Memory B cell (primary cell): ENCODE measurements around the gene LRRC32.

Experiments
- ATAC-seq: fragments of 150-1000 bp; cut with Tn5 transposase; 2 replicates; pipeline ENCODE4 v1.10.0; 2021; ENCODE audit warnings: low read depth, mild to moderate bottlenecking, moderate library complexity
- DNase-seq, 2 donors: peaks; one replicate each; pipeline ENCODE4 v3.0.0; 2022; ENCODE audit warnings: low spot score in 2 of 2
- H3K27ac Mint-ChIP-seq: one replicate; pipeline ENCODE4 v1.8.0; 2022; ENCODE audit warnings: mild to moderate bottlenecking, moderate library complexity, mixed read lengths
- H3K27me3 Mint-ChIP-seq: one replicate; pipeline ENCODE4 v1.8.0; 2022; ENCODE audit warnings: mixed read lengths
- H3K36me3 Mint-ChIP-seq: one replicate; pipeline ENCODE4 v1.8.0; 2022; ENCODE audit warnings: mild to moderate bottlenecking, mixed read lengths
- H3K4me1 Mint-ChIP-seq: one replicate; pipeline ENCODE4 v1.8.0; 2022; ENCODE audit warnings: mixed read lengths
- H3K4me3 Mint-ChIP-seq: one replicate; pipeline ENCODE4 v1.8.0; 2022; ENCODE audit warnings: mild to moderate bottlenecking, moderate library complexity, mixed read lengths
- H3K9me3 Mint-ChIP-seq: one replicate; pipeline ENCODE4 v1.8.0; 2022; ENCODE audit warnings: mixed read lengths

LRRC32 gene

GRCh38 chr11:76659672-76660532 is 10.6 kb downstream of the LRRC32 start:
- no peak for ATAC-seq
- H3K36me3 Mint-ChIP-seq, result no peaks in the 10 kb centered on the region
- H3K4me3 Mint-ChIP-seq, result no peak overlapping the region
- H3K4me1 Mint-ChIP-seq, result peaks cover 11% of the 10 kb centered on the region
- H3K27ac Mint-ChIP-seq, result no peak overlapping the region
- no peaks in the 10 kb centered on the region for H3K9me3 Mint-ChIP-seq
- no peak for DNase-seq
- H3K27me3 Mint-ChIP-seq, result peaks cover 13% of the 10 kb centered on the region

DNA sequence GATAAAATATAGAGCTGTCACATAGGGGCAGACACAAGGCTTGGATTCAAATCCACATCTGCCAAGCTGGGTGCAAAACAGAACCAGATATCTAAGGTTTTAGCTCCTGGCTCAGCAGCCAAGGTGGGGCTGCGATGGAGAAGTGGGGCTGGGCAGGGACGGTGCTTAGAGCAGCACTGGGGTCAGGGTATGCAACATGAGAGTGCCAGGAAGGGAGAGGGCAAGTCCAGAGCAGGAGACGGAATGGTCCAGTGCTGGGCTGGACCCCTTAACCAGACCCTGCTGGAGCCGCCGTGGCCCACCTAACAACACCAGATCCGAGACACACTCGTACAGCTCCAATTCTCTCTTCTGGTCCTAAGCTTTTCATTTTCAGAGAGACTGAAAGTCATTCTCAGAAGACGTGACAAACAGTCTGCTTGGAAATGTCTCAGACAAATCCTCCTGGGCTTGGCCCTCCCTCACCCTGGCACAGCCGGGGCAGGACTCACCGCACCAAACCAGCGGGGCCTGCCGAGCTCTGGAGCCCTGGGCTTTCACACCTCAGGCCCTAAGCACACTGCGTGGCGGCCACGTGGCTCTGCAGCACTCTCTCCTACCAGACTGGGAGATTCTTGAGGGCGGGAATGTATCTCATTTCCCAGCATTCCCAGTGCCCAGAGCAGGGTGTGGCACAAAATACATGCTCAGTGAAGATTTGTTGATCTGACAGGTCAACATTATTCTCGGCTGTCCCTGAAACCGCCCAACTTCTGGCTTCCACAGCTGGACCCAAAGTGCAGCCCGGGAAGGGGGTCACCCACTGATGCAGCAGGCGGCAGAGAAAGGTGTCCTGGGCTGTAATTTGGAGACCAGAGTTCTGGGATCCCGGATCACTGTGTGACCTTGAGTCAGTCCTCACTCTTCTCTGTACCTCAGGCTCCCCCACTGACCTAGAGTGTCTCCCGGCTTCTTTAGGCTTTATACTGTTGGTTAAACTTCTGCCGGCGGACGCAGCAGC is 11.6 kb downstream of the LRRC32 start:
- Mint-ChIP-seq H3K4me1 (peaks cover 6% of the 10 kb centered on the region), H3K9me3 (no peaks in the 10 kb centered on the region), H3K36me3 (no peaks in the 10 kb centered on the region), H3K4me3 (no peak overlapping the region), H3K27me3 (peaks cover 16% of the 10 kb centered on the region), H3K27ac (no peak overlapping the region)
- DNase-seq (no peak), ATAC-seq (no peak)

DNA sequence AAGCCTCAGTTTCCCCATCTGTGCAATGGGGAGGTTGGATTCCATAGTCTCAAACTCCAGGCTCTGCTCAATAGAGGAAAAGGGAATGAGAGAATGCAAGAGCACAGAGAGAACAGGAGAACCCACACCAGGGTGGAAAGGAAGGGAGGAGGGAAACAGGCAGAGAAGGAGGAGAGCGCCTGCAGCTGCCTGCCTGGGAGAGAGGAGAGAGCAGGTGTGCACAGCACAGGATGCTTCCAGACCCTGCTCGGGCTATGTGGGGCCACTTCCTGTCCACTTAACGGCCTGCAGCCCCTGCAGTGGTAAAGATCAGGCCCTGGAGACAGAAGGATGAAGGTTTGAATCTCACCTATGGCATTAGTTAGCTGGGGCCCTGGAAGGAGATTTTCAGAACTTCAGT is 12.3 kb downstream of the LRRC32 start:
- Mint-ChIP-seq H3K27me3 (peaks cover 18% of the 10 kb centered on the region), H3K9me3 (no peaks in the 10 kb centered on the region), H3K27ac (no peak overlapping the region), H3K4me1 (peaks cover 4% of the 10 kb centered on the region), H3K36me3 (no peaks in the 10 kb centered on the region), H3K4me3 (no peak overlapping the region)
- ATAC-seq, result no peak
- no peak for DNase-seq

- DNase-seq (no peak), ATAC-seq (no peak)
- Mint-ChIP-seq H3K9me3 (no peaks in the 10 kb centered on the region), H3K36me3 (no peaks in the 10 kb centered on the region), H3K4me1 (peaks cover 4% of the 10 kb centered on the region), H3K4me3 (no peak overlapping the region), H3K27me3 (peaks cover 17% of the 10 kb centered on the region), H3K27ac (no peak overlapping the region)
Measured at GRCh38 chr11:76657187-76658170, 13.1 kb downstream of the LRRC32 start.

GRCh38 chr11:76656571-76657081 is 13.9 kb downstream of the LRRC32 start:
- Mint-ChIP-seq H3K4me3 (no peak overlapping the region), H3K4me1 (peaks cover 4% of the 10 kb centered on the region), H3K27me3 (peaks cover 17% of the 10 kb centered on the region), H3K27ac (no peak overlapping the region), H3K36me3 (no peaks in the 10 kb centered on the region), H3K9me3 (no peaks in the 10 kb centered on the region)
- DNase-seq (no peak), ATAC-seq (no peak)

DNA sequence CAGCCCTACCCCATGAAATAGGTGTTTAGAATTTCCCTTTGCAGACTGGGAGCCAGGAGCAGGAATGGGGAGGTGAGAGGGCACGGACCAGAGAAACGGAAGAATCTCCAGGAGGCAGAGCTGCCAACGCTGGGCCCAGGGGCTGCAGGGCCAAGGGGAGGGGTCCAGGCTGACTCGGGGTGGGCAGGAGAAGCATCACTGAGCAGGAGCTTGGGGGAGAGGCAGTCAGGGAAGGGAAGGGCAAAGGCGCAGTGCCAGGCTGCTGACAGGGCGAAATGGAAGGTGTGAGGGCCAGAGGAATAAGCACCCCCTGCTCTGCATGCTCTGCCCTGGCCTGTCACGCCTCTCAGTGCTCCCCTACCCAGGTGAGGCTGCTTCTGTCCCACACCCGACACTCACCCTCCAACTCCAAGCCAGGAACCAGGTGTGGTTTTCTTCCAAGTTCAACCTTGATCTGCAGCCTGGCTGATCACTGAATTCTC is 14.5 kb downstream of the LRRC32 start:
- no peaks in the 10 kb centered on the region for H3K36me3 Mint-ChIP-seq
- no peak overlapping the region for H3K27ac Mint-ChIP-seq
- DNase-seq (no peak), ATAC-seq (no peak)
- H3K27me3 Mint-ChIP-seq, result peaks cover 17% of the 10 kb centered on the region
- H3K4me3 Mint-ChIP-seq, result no peak overlapping the region
- H3K4me1 Mint-ChIP-seq, result peaks cover 4% of the 10 kb centered on the region
- no peaks in the 10 kb centered on the region for H3K9me3 Mint-ChIP-seq

- H3K9me3 Mint-ChIP-seq, result no peaks in the 10 kb centered on the region
- peaks cover 4% of the 10 kb centered on the region for H3K4me1 Mint-ChIP-seq
- no peak overlapping the region for H3K27ac Mint-ChIP-seq
- H3K27me3 Mint-ChIP-seq, result peaks cover 20% of the 10 kb centered on the region
- no peak overlapping the region for H3K4me3 Mint-ChIP-seq
- no peak for DNase-seq
- ATAC-seq, result no peak
- H3K36me3 Mint-ChIP-seq, result no peaks in the 10 kb centered on the region
Measured at GRCh38 chr11:76655501-76656049, 15.0 kb downstream of the LRRC32 start.

GRCh38 chr11:76654980-76655379 is 15.6 kb downstream of the LRRC32 start:
- no peaks in the 10 kb centered on the region for H3K36me3 Mint-ChIP-seq
- H3K4me1 Mint-ChIP-seq, result peaks cover 4% of the 10 kb centered on the region
- H3K27ac Mint-ChIP-seq, result no peak overlapping the region
- DNase-seq (no peak), ATAC-seq (no peak)
- H3K27me3 Mint-ChIP-seq, result peaks cover 22% of the 10 kb centered on the region
- H3K9me3 Mint-ChIP-seq, result peaks cover 2% of the 10 kb centered on the region
- H3K4me3 Mint-ChIP-seq, result no peak overlapping the region

DNA sequence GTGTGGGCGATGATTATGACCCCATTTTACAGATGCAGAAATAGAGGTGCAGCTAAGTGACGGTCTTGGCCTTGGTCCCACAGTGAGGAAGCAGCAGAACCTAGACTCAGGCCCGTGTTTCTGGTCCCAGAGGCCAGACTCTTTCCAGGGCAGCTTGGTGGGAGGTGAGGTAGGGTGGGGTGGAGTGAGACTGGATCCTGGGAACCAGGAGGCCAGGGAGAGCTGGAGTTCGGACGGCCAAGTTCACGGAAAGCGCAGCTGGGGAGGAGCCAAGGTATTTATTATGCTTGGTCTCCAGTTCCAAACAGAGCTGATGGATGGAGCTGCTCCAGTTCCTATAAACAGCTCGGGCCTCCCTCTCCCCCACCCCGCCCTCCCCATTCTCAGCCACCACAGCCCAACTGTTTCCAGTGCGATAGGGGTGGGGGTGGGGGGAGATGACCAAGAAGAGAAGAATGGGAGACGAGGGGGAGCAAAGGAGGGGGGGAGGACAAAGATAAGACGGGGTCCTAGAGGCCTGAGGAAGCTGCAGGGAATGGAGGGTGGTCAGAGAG is 16.2 kb downstream of the LRRC32 start:
- H3K27ac Mint-ChIP-seq, result no peak overlapping the region
- H3K9me3 Mint-ChIP-seq, result peaks cover 2% of the 10 kb centered on the region
- no peaks in the 10 kb centered on the region for H3K36me3 Mint-ChIP-seq
- peaks cover 4% of the 10 kb centered on the region for H3K4me1 Mint-ChIP-seq
- ATAC-seq (no peak), DNase-seq (no peak)
- peaks cover 22% of the 10 kb centered on the region for H3K27me3 Mint-ChIP-seq
- no peak overlapping the region for H3K4me3 Mint-ChIP-seq

- ATAC-seq, result no peak
- Mint-ChIP-seq H3K4me3 (no peak overlapping the region), H3K9me3 (peaks cover 2% of the 10 kb centered on the region), H3K27ac (no peak overlapping the region), H3K4me1 (peaks cover 4% of the 10 kb centered on the region), H3K36me3 (no peaks in the 10 kb centered on the region), H3K27me3 (peaks cover 25% of the 10 kb centered on the region)
- DNase-seq, result no peak
Measured at GRCh38 chr11:76653674-76654284, 16.8 kb downstream of the LRRC32 start.

DNA sequence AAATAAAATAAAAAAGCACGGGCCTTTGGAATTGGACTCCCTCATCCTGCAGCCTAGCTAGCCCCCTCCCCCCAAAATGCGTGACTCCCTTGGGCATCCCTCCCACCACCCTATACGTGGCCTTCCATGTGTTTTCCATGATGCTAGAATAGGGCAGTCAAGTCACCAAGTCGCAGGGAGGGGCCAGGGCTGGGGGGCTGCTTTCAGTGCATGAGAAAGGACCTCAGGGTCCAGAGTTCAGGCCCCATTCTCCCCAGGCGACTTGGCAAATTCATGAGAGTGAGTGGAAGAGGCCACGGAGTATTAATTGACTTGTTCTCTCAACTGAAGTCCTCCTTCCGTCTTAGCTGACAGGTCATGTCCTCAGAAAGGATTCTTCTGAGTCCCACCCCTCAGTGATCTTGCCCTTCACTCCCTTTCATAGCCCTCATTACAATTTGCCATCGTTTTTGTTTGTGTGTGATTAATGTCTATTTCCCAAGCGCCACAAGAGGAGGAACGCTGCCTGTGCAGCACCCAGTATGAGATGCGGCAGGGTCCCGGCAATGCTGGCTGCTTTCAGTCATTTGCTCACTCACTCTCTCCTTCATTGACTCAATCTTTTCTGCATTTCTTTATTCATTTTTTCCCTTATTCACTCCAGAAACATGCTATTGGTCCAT is 17.4 kb downstream of the LRRC32 start:
- DNase-seq, result no peak
- no peak overlapping the region for H3K4me3 Mint-ChIP-seq
- no peak for ATAC-seq
- H3K4me1 Mint-ChIP-seq, result peaks cover 3% of the 10 kb centered on the region
- H3K36me3 Mint-ChIP-seq, result no peaks in the 10 kb centered on the region
- peaks cover 25% of the 10 kb centered on the region for H3K27me3 Mint-ChIP-seq
- H3K9me3 Mint-ChIP-seq, result peaks cover 2% of the 10 kb centered on the region
- H3K27ac Mint-ChIP-seq, result no peak overlapping the region

- no peaks in the 10 kb centered on the region for H3K4me1 Mint-ChIP-seq
- H3K4me3 Mint-ChIP-seq, result no peak overlapping the region
- no peaks in the 10 kb centered on the region for H3K36me3 Mint-ChIP-seq
- peaks cover 12% of the 10 kb centered on the region for H3K9me3 Mint-ChIP-seq
- no peak for DNase-seq
- no peak overlapping the region for H3K27ac Mint-ChIP-seq
- peaks cover 33% of the 10 kb centered on the region for H3K27me3 Mint-ChIP-seq
- ATAC-seq, result no peak
Measured at GRCh38 chr11:76649851-76650372, 20.6 kb downstream of the LRRC32 start.
